Keratinocyte (primary cell): ENCODE data around the gene SPDYE9.
"Not testable (repeated sequence)": the region's sequence is repeated elsewhere in the genome, so short reads cannot be mapped to it uniquely, and the experiment has no call there.

Experiments
- CTCF ChIP-seq, 3 experiments: IDR thresholded peaks in 1 of 3; conservative IDR thresholded peaks in 1 of 3; optimal IDR thresholded peaks in 1 of 3; 2 replicates in 2 of 3; 3 replicates in 1 of 3; pipeline versions ENCODE3 to v1.5.1; 2011; ENCODE audit warnings: low read length in 3 of 3, mild to moderate bottlenecking in 3 of 3, moderate library complexity in 2 of 3, control low read depth in 1 of 3, inconsistent platforms in 1 of 3; ENCODE audit not compliant: insufficient read depth in 2 of 3; ENCODE audit errors: extremely low read depth in 1 of 3
- EZH2 ChIP-seq: IDR thresholded peaks from one replicate; pipeline ENCODE4 v1.6.1; 2012; ENCODE audit warnings: inconsistent platforms, mild to moderate bottlenecking, low read length, moderate library complexity

DNA sequence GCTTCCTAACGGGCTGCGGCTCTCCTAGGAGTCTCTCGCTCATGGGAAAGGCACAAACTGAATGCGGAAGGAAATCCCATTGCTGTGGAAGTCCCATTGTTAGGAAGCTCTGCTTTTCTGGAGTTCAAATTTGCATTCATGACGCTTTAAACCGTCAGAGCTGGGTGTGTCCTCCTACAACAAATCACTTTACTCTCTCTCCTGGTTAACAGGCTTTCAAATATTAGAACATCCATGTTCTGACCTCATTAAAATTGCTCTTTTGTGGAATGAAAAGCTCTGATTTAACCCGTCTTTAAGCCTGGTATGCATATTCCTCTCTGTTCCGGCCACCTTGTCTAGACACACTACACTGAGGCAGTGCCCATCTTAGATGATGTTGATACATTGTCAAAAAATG is at the start of gene SPDYE9:
- not testable (repeated sequence) for TF ChIP-seq CTCF (optimal IDR thresholded peaks at IDR 0.05 in 1 of 3, IDR thresholded peaks at IDR 0.05 in 1 of 3, conservative IDR thresholded peaks at IDR 0.05 in 1 of 3; ENCODE audit: extremely low read depth in 1 of 3, insufficient read depth in 2 of 3, low read length in 3 of 3); EZH2
